Measurements from ENCODE around the gene DHX32. TPM values are rescaled to one million over a fixed set of nuclear protein-coding genes. Genes with fewer than 3 reads are reported as not detected.

Gene DHX32
- total RNA-seq, 1 donor from 2014 or later = 21.9 TPM

- H3K36me3 ChIP-seq (ENCODE audit: control insufficient read depth in 3 of 3, insufficient read depth in 3 of 3, low read length in 3 of 3) = peaks cover 27 to 61% (median 53%) of the 10 kb centered on the region in 3 donors
These were observed 52.8 kb downstream of the DHX32 start for GRCh38 chr10:125828311-125828710.

GRCh38 chr10:125827133-125827532 lies 54.0 kb downstream of the DHX32 start:
- Histone ChIP-seq H3K4me3 (ENCODE audit: low read length in 3 of 3) (no peak overlapping the region), H3K36me3 (ENCODE audit: control insufficient read depth in 3 of 3, insufficient read depth in 3 of 3, low read length in 3 of 3) (peaks cover 21 to 50% (median 47%) of the 10 kb centered on the region in 3 donors), H3K27ac (ENCODE audit: low read depth, low read length) (no peak overlapping the region), H3K27me3 (ENCODE audit: control insufficient read depth in 3 of 3, insufficient read depth in 3 of 3, low read length in 3 of 3) (no peaks in the 10 kb centered on the region), H3K9me3 (ENCODE audit: control insufficient read depth in 3 of 3, low read length in 3 of 3) (no peaks in the 10 kb centered on the region), H3K9ac (ENCODE audit: low read depth in 1 of 3, low read length in 3 of 3) (no peak overlapping the region), H3K4me1 (ENCODE audit: control insufficient read depth in 3 of 3, insufficient read depth in 3 of 3, low read length in 3 of 3) (peaks cover 13 to 28% (median 21%) of the 10 kb centered on the region in 3 donors)

More at GRCh38 chr10:125828311-125828710, 52.8 kb downstream of the DHX32 start:
- Histone ChIP-seq H3K4me3 (ENCODE audit: low read length in 3 of 3) (no peak overlapping the region), H3K9me3 (ENCODE audit: control insufficient read depth in 3 of 3, low read length in 3 of 3) (no peaks in the 10 kb centered on the region), H3K4me1 (ENCODE audit: control insufficient read depth in 3 of 3, insufficient read depth in 3 of 3, low read length in 3 of 3) (peaks cover 10 to 26% (median 18%) of the 10 kb centered on the region in 3 donors), H3K27me3 (ENCODE audit: control insufficient read depth in 3 of 3, insufficient read depth in 3 of 3, low read length in 3 of 3) (no peaks in the 10 kb centered on the region), H3K27ac (ENCODE audit: low read depth, low read length) (no peak overlapping the region), H3K9ac (ENCODE audit: low read depth in 1 of 3, low read length in 3 of 3) (no peak overlapping the region)

- no peaks in the 10 kb centered on the region for H3K9me3 ChIP-seq (ENCODE audit: control insufficient read depth in 3 of 3, low read length in 3 of 3)
- H3K4me3 ChIP-seq (ENCODE audit: low read length in 3 of 3) = peak overlapping the region in 2 of 3 donors; percentile 96 to 100
- peak overlapping the region in 2 of 3 donors; percentile 90 to 99 for H3K9ac ChIP-seq (ENCODE audit: low read depth in 1 of 3, low read length in 3 of 3)
- H3K4me1 ChIP-seq (ENCODE audit: control insufficient read depth in 3 of 3, insufficient read depth in 3 of 3, low read length in 3 of 3) = peaks cover 18 to 34% (median 28%) of the 10 kb centered on the region in 3 donors
- peaks cover 17 to 30% (median 28%) of the 10 kb centered on the region in 3 donors for H3K36me3 ChIP-seq (ENCODE audit: control insufficient read depth in 3 of 3, insufficient read depth in 3 of 3, low read length in 3 of 3)
- no peak overlapping the region for H3K27ac ChIP-seq (ENCODE audit: low read depth, low read length)
- no peaks in the 10 kb centered on the region for H3K27me3 ChIP-seq (ENCODE audit: control insufficient read depth in 3 of 3, insufficient read depth in 3 of 3, low read length in 3 of 3)
These were observed 56.4 kb downstream of the DHX32 start for GRCh38 chr10:125824736-125825135.

- Histone ChIP-seq H3K36me3 (ENCODE audit: control insufficient read depth in 3 of 3, insufficient read depth in 3 of 3, low read length in 3 of 3) (peaks cover 7 to 20% (median 18%) of the 10 kb centered on the region in 3 donors), H3K4me1 (ENCODE audit: control insufficient read depth in 3 of 3, insufficient read depth in 3 of 3, low read length in 3 of 3) (peaks cover 18 to 31% (median 28%) of the 10 kb centered on the region in 3 donors), H3K9me3 (ENCODE audit: control insufficient read depth in 3 of 3, low read length in 3 of 3) (no peaks in the 10 kb centered on the region), H3K4me3 (ENCODE audit: low read length in 3 of 3) (peak overlapping the region; percentile 93 to 100 (median 96)), H3K27ac (ENCODE audit: low read depth, low read length) (peak overlapping the region; percentile 76), H3K27me3 (ENCODE audit: control insufficient read depth in 3 of 3, insufficient read depth in 3 of 3, low read length in 3 of 3) (no peaks in the 10 kb centered on the region), H3K9ac (ENCODE audit: low read depth in 1 of 3, low read length in 3 of 3) (peak overlapping the region; percentile 88 to 99 (median 90))
These were observed 57.3 kb downstream of the DHX32 start for GRCh38 chr10:125823663-125824251.

- Histone ChIP-seq H3K36me3 (ENCODE audit: control insufficient read depth in 3 of 3, insufficient read depth in 3 of 3, low read length in 3 of 3) (peaks cover under 1 to 13% (median 12%) of the 10 kb centered on the region in 3 donors), H3K4me3 (ENCODE audit: low read length in 3 of 3) (peak within 1 kb of the TSS; percentile 93 to 100 (median 96)), H3K4me1 (ENCODE audit: control insufficient read depth in 3 of 3, insufficient read depth in 3 of 3, low read length in 3 of 3) (peaks cover 18 to 31% (median 28%) of the 10 kb centered on the region in 3 donors), H3K27me3 (ENCODE audit: control insufficient read depth in 3 of 3, insufficient read depth in 3 of 3, low read length in 3 of 3) (no peaks in the 10 kb centered on the region), H3K9ac (ENCODE audit: low read depth in 1 of 3, low read length in 3 of 3) (peak within 1 kb of the TSS; percentile 88 to 99 (median 90)), H3K27ac (ENCODE audit: low read depth, low read length) (peak within 1 kb of the TSS; percentile 76), H3K9me3 (ENCODE audit: control insufficient read depth in 3 of 3, low read length in 3 of 3) (no peaks in the 10 kb centered on the region)
These were observed 58.0 kb downstream of the DHX32 start, which contains the start of the genes BCCIP and UROS for GRCh38 chr10:125822878-125823662. BCCIP (plus strand) TSS chr10:125823546; CDS start chr10:125823558, 12 bp downstream. UROS (minus strand) TSS chr10:125823258; CDS start chr10:125816499, 6,759 bp downstream.

- H3K9ac ChIP-seq (ENCODE audit: low read depth in 1 of 3, low read length in 3 of 3) = no peak overlapping the region
- H3K4me1 ChIP-seq (ENCODE audit: control insufficient read depth in 3 of 3, insufficient read depth in 3 of 3, low read length in 3 of 3) = peaks cover 18 to 28% (median 25%) of the 10 kb centered on the region in 3 donors
- H3K4me3 ChIP-seq (ENCODE audit: low read length in 3 of 3) = no peak overlapping the region
- peaks cover under 1 to 3% (median 2%) of the 10 kb centered on the region in 3 donors for H3K36me3 ChIP-seq (ENCODE audit: control insufficient read depth in 3 of 3, insufficient read depth in 3 of 3, low read length in 3 of 3)
- H3K27ac ChIP-seq (ENCODE audit: low read depth, low read length) = no peak overlapping the region
- H3K9me3 ChIP-seq (ENCODE audit: control insufficient read depth in 3 of 3, low read length in 3 of 3) = no peaks in the 10 kb centered on the region
- no peaks in the 10 kb centered on the region for H3K27me3 ChIP-seq (ENCODE audit: control insufficient read depth in 3 of 3, insufficient read depth in 3 of 3, low read length in 3 of 3)
These were observed 60.4 kb downstream of the DHX32 start for GRCh38 chr10:125820701-125821100.

- Histone ChIP-seq H3K9ac (ENCODE audit: low read depth in 1 of 3, low read length in 3 of 3) (no peak overlapping the region), H3K4me1 (ENCODE audit: control insufficient read depth in 3 of 3, insufficient read depth in 3 of 3, low read length in 3 of 3) (peaks cover 8 to 10% (median 8%) of the 10 kb centered on the region in 3 donors), H3K27me3 (ENCODE audit: control insufficient read depth in 3 of 3, insufficient read depth in 3 of 3, low read length in 3 of 3) (no peaks in the 10 kb centered on the region), H3K4me3 (ENCODE audit: low read length in 3 of 3) (no peak overlapping the region), H3K27ac (ENCODE audit: low read depth, low read length) (no peak overlapping the region), H3K9me3 (ENCODE audit: control insufficient read depth in 3 of 3, low read length in 3 of 3) (no peaks in the 10 kb centered on the region), H3K36me3 (ENCODE audit: control insufficient read depth in 3 of 3, insufficient read depth in 3 of 3, low read length in 3 of 3) (peaks cover 17 to 27% (median 26%) of the 10 kb centered on the region in 3 donors)
These were observed 63.6 kb downstream of the DHX32 start for GRCh38 chr10:125817337-125817946.

GRCh38 chr10:125816548-125816947 lies 64.5 kb downstream of the DHX32 start:
- Histone ChIP-seq H3K27ac (ENCODE audit: low read depth, low read length) (no peak overlapping the region), H3K9ac (ENCODE audit: low read depth in 1 of 3, low read length in 3 of 3) (no peak overlapping the region), H3K4me1 (ENCODE audit: control insufficient read depth in 3 of 3, insufficient read depth in 3 of 3, low read length in 3 of 3) (peaks cover under 1 to 1% (median under 1%) of the 10 kb centered on the region in 3 donors), H3K27me3 (ENCODE audit: control insufficient read depth in 3 of 3, insufficient read depth in 3 of 3, low read length in 3 of 3) (no peaks in the 10 kb centered on the region), H3K4me3 (ENCODE audit: low read length in 3 of 3) (no peak overlapping the region), H3K36me3 (ENCODE audit: control insufficient read depth in 3 of 3, insufficient read depth in 3 of 3, low read length in 3 of 3) (peaks cover 17 to 27% (median 26%) of the 10 kb centered on the region in 3 donors), H3K9me3 (ENCODE audit: control insufficient read depth in 3 of 3, low read length in 3 of 3) (no peaks in the 10 kb centered on the region)

GRCh38 chr10:125815764-125816163 lies 65.3 kb downstream of the DHX32 start:
- Histone ChIP-seq H3K36me3 (ENCODE audit: control insufficient read depth in 3 of 3, insufficient read depth in 3 of 3, low read length in 3 of 3) (peaks cover 18 to 30% (median 26%) of the 10 kb centered on the region in 3 donors), H3K4me1 (ENCODE audit: control insufficient read depth in 3 of 3, insufficient read depth in 3 of 3, low read length in 3 of 3) (no peaks in the 10 kb centered on the region), H3K9me3 (ENCODE audit: control insufficient read depth in 3 of 3, low read length in 3 of 3) (no peaks in the 10 kb centered on the region), H3K27me3 (ENCODE audit: control insufficient read depth in 3 of 3, insufficient read depth in 3 of 3, low read length in 3 of 3) (no peaks in the 10 kb centered on the region), H3K4me3 (ENCODE audit: low read length in 3 of 3) (no peak overlapping the region), H3K9ac (ENCODE audit: low read depth in 1 of 3, low read length in 3 of 3) (no peak overlapping the region), H3K27ac (ENCODE audit: low read depth, low read length) (no peak overlapping the region)
